Stimulated activated naive CD8-positive, alpha-beta T cell treated with anti-CD3 and anti-CD28 coated beads, Interleukin-15, Interleukin-2, amounts not matched to agents 100 U/mL and 50 U/mL, for 24 hours (primary cell): ENCODE results near the gene SLX4IP.

Source experiments
- ATAC-seq: fragments of 150-1000 bp; cut with Tn5 transposase; one replicate; pipeline ENCODE4 v1.10.0; 2021
- DNase-seq: peaks from one replicate; pipeline ENCODE4 v3.0.0; 2021

The SLX4IP gene

DNA sequence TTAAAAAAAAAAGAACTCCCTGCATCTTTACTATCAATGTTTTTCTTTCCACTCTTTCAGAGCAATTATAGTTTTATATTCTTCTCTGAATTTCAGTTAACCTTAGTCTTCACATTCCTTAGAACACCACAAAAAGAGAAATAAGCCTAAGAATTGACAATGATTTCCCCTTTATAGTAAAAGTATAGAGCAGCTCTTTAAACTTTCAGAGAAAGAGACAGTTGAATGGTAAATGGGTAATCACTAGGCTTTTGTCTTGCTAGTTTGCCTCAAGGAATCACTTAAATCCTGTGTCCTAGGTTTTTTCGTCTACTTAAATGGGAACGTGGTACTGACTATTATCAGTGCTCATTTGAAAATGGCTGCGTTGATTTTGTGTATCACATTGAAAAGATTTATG is 31.8 kb downstream of the SLX4IP start:
- ATAC-seq (no peak), DNase-seq (no peak)

DNA sequence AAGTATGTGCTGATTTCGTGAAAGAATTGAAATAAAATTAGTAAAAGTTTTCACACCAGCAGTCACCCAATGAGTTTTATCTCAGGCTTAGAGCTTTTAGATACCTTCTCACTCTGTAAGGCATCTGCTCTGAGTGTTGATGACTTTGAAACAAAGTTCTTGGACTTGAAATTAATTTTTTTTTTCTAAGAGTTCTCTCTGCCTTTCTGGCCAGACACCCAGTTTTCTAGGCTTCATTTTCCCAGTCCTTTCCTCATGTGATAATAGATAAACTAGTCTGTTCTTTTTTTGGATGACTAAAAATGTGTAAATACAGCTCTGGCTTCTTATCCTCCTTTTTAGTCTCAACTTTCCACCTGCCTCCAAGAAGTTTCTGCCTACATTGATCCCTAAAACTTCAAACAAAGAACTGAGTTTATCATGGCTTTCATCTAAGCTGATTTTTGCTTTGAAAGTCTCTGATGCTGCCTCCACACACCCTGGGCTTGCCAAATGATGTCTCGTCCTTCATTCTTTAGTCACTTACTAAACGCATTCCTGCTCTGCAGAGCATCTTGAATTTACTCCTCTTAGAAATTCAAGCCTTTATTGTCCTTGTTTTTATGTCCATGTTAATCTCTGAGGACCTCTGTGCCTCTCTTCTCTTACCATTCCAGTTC is 32.7 kb downstream of the SLX4IP start:
- DNase-seq: no peak
- ATAC-seq: no peak

DNA sequence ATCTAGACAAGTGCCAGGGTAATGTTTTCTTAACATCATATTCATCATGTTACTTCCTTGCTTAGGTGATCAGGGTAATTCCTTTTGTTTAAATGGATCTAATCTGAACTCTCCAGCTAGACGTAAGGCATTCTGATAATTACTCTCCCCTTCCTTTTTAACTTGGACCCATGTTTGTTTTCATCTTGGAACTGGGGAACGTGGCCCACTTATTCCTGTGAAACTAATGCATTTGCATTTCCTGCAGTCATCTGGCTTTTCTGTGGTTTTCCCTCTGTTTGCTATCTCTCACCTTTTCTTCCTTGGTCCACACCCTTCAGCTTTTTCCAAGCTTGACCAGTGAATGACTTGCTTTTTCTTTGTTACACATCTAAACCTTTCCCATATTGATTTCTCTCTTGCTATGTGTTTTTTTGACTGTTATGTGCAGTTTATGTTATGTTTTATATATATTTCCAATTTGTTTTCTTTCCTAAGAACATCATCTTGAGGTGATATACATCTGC is 33.3 kb downstream of the SLX4IP start:
- ATAC-seq (no peak), DNase-seq (no peak)

DNA sequence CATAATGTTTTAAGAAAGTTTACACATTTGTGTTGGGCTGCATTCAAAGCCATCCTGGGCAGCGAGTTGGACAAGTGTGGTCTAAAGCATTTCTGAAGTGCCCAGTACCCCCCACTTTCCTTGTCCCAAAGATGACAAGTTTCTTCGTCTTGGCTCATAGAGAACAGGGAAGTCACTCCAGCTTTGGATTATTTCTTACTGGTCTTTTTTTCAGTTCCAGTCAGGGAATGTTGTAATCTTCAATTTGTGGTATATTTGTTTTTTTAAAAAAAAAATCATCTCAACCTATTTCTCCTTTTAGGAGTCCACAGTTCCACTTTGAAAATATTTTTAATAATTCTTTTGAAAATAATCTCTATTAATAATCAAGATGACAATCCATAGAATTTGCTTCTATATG is 34.0 kb downstream of the SLX4IP start:
- no peak for DNase-seq
- no peak for ATAC-seq

DNA sequence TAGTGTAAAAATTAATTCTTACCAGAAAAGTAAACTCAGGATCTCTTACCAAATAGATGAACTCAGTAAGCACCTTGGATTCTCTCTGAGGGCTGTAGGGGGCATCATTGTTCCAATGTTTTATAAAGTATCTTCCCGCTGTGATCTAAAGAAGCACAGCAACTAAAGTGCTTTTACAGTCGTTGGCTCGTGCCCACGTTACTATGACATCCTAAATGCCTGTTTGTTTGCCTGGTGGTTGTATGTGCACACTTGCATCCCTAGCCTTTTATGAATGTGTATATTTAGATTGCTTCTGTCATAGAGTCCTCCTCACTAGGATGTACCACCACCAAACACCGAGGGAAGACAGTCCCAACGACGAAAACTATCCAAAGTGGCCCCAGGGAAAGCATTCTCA is 34.5 kb downstream of the SLX4IP start:
- DNase-seq: no peak
- ATAC-seq: no peak

DNA sequence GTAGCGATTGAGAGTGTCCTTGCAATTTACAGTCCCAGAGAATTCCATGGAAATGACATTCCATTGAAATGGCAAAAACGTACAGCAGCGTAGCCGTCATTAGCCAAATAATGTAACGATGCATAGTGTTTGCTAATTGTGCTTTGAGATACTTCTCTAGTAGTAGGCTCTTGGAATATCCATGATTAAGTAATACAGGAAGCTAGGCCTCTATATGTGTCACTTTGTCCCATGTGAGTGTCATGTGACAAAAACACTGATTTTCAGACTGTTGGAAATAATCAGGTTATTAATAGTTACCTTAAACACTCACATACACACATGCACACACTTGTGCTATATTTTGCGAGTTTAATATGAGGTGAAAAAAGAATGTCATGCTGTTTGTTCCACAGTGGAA is 35.2 kb downstream of the SLX4IP start:
- no peak for ATAC-seq
- no peak for DNase-seq

DNA sequence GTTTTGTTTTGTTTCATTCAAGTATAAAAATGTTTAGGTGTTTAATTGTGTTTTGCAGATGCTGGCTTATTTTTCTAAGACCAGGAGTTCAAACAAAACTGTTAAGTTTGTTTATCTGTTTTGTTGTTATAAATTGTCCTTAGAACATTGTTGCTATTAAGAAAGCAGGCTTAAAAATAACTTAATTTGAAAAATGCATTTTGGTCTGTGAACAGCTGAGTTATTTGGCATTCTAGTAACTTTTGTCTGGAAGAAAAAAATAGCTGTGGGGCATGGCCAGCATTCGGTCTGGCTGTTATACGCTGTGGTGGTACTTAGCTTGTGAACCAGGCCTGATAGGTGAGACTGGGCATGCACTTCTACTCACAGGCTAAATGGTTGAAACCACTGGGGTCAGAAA is 37.8 kb downstream of the SLX4IP start:
- DNase-seq: no peak

DNA sequence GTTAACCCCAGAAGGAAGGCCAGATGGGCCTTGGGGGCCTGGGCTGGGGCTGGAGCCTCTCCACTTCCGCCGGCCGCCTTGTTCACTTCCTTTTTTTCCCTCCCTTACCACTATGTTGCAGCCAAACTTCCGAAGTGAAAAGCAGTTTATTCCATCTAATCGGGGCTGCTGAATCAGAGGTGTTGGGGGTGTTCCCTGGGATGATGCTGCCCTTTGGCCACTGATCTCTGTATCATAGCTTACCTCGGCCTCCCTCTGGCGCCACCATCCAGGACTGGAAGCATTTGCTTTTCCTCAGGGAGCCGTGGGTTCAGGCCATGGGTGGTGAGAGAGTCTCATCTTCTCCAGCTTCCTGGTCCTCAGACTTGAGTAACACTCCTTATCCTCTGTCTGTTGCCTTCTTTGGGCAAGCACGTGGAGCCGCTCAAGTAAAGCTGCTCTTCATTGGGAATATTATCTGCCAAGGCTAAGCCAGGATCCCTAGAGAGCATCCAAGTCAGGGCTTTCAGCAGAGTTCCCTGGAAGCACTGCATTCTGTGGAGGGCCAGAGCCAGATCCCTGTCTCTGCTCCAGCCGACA is 39.6 kb downstream of the SLX4IP start:
- no peak for ATAC-seq
- DNase-seq: no peak

More for the DNA sequence above, 37.8 kb downstream of the SLX4IP start:
- no peak for ATAC-seq

DNA sequence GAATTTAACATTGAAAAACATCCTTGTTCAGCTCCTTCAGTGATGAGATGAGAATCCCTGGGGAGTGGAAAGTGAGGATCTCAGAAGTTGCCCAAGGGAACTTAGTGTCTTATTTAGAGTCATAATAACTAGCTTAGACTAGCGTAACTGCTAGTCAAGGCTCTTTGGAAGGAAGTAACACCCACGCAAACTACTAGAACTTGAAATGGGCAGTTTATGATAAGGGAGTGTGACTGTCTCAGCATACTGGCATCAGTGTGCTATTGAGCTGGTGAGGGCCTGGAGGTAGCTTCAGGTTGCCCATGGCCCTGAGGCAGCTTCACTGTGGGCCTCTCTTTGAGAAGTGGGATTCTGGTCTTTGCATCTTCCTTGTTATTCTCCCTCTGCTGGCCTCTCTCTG is 40.1 kb downstream of the SLX4IP start:
- DNase-seq (no peak), ATAC-seq (no peak)

DNA sequence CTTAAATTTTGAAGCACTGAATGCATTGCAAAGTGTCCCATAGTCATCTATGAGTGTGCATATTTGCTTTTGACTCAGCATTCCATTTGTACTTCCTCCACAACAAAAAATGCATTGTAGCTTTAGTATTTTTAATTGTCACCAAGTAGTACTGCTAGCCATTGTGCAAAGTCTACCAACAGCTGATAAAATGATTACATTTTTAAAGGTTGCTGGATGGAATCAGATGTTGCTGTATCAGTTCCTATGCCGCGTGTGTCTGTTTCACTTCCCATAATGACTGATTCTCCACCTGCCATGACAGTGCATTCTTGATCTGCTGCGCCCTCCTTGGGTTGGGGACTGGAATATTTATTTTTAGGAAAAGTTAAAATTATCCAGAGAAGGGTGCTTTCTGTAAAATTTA is 41.2 kb downstream of the SLX4IP start:
- DNase-seq: no peak
- no peak for ATAC-seq

DNA sequence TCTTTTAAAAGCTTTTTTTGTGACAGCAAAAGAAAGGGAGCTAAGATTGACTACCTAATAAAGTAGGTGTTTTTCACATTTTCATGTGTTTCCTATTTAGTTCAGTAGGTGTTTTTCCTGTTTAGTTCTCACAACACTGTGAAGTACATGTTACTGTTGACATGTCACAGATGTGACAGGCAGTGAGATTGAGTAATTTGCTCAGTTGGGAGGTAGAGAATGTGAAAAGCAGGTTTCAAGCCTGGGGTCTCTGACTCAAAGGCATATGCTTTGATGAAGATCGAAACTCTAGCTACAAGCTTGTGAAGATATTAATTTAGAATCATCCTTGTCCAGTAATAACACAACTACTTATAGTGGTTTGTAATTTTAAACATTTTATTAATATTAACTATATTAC is 43.1 kb downstream of the SLX4IP start:
- ATAC-seq (no peak), DNase-seq (no peak)

DNA sequence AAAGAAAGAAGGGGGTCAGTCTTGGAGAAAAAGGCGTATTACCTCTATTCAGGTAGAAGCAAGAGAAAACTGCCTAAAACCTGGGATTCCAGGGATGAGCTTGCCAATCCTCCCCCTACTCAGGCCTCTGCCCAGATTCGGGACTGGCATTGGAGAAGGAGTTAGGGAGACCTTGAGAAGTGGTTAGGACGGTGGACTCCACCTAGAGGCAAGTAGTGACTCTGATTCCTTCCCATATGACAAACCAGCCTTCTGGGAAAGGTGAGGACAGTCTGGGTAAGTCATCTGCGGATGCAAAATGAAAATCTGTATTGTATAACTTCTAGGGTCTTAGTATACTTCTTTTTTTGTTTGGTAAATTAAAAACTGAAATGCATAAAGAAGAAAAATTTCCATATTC is 43.8 kb downstream of the SLX4IP start:
- no peak for ATAC-seq
- DNase-seq: no peak

DNA sequence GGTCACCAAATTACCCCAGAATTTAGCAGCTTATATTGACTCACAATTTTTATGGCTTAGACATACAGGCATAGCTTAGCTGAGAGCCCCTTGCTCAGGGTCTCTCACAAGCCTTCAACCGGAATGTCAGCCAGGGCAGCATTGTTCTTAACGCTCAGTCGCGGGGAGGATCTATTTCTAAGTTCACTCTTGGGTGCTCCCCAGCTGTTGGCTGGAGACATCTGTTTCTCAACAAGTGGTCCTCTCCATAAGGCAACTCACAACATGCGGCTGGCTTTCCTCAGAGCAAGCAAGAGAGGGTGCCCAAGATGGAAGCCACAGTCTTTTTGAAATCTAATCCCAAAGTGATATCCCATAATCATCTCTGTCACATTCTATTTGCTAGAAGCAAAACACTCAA is 46.6 kb downstream of the SLX4IP start:
- no peak for DNase-seq

DNA sequence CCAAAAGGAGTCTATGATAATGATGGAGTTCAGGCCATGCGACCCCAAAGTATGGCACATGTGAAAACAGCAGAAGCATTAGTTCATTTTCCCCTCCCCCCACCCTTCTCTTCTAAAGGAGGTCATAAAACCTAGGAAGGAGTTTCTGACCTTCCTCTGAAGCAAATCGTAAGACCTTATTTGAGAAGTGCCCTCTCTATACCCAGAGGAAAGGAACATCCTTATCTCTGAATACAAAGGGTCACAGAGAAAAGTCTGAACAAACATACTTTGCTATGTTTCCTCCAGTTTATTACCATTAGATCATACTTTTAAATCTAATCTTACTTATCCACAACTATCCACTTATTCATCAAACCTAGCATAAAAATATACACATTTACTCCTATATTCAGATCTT is 48.6 kb downstream of the SLX4IP start:
- no peak for DNase-seq
- no peak for ATAC-seq

More for the DNA sequence above, 46.6 kb downstream of the SLX4IP start:
- no peak for ATAC-seq

DNA sequence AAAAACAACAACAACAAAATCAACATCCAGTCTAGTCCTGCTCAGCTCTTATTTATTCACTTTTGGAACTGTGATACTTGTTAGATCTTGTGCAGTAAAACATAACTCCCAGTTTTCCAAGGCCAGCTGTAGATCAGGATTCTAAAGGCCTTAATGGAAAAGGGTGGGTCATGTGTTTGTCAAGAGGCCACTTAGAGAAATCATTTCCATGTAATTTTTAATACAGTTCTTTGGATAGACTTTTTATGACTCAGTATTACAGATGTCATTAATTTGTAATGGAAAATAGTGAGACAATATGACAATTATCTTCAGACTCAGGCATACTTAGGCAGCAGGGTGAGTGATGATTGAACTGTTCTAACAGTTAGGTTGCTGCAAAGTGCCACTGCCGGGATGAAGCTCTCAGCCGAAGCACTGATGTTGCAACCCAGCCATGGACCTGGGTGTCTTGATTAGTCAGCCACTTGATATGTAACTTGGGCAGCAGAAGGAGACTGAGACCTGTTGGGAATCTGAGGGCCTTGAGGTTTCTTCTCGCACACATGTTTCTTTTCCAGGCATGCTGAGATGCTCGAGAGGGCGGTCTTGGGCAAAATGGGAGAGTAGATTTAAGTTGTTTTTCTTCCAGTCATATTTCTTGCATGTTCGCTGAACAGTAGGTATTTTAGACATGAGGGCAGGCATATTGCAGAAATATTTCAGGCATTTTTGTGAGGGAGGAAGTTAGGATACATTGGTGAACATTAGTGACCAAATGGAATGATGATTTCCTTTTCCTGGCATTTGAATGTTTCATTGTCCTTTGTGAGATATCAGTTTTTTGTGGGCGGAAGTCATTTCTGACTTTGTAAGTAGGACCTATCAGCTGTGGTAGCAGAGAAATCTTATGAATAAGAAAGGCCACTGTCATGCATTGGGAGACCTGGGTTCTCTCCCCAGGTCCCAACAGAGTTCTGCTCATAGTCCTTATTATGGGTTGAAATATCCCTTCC is 52.3 kb downstream of the SLX4IP start:
- no peak for DNase-seq
- no peak for ATAC-seq

DNA sequence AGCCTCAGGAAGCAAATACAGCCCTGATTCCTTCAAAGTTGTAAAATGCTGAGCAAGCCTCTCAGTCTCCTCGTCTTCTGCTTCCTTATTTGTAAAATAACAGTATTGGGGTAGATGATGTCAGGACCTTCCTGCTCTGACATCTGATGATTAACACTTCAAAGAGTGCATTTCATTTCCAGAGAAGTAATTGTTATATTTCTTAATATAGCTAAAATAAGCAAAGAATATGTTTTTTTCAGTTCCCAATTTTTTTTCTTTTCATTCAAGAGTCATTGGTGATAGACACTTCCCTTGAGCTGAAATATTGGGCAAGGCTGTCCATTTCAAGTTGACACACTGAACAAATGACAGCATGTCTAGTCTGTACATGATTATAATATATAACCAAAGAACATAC is 53.4 kb downstream of the SLX4IP start:
- ATAC-seq: peak; percentile 32
- DNase-seq: no peak

DNA sequence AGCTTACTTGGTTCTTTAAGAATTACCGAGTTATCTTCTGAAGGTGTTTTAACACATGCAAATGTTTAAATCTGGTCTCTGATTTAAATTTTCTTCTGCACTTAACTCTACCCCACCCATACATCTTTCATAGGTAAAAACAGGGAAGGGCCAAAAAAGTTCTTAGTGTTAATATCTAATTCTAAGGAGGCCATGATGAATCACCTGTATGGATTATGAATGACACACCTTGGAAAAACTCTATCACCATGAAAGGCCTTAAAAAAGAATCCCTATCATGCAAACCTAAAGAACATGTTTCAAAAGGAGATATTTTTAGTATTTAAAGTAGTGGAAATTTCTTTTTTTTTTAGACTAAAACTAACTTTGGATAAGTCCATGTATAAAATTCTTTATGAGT is 54.7 kb downstream of the SLX4IP start:
- ATAC-seq (no peak), DNase-seq (no peak)

DNA sequence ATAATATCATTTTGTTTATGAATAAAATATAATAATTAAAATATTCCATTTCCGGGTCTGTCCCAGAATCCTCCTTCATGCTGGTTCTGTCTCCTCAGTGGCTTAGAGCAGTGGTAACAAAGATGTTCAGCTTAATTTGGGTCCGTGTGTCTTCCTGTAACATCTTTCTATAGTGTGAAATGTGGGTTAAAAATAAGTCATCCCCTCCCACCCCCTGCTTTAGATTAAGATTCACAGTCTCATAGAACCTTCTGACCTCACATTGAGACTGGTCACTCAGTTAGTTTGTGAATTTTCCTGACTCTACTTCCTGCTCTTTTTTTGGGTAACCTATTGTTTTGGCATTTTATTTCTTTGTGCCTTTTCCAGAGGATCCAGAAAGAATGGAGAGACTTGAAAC is 55.2 kb downstream of the SLX4IP start:
- no peak for ATAC-seq
- DNase-seq: no peak

DNA sequence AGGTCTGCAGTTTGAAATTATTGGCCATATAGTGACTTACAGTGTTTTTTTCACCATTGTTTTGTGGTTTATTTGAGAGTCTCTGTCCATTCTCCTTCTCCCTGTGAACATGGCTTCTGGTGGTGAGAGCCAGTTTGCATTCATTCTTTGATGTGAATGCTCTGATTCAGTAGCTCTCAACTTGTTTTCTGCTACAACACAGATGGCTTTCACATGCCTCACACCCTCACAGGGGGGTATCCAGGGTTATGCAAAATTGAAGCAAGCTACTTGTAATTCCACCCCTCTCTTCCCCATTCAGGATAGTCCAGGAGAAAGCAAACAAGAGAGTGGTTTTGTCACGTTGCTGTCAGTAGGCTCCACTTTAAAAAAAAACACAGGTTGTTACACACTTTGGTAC is 55.6 kb downstream of the SLX4IP start:
- DNase-seq (no peak), ATAC-seq (no peak)

DNA sequence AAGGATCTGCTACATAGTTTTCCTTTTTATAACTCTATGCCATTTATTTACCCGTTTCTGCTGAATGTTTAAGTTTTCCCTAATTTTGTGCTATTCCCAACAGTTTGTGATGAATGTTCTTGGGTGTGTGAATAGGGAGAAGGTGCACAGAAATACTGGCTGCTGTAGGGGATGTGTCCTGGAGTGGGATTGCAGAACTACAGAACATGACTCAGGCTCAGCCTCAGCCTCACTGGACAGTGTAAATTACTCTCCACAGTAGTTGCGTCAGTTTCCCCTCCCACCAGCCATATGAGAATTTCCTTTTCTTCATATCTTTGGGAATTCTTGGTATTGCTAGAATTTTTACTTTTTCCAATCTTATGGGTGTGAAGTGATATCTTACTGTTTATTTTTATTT is 57.0 kb downstream of the SLX4IP start:
- DNase-seq (no peak), ATAC-seq (no peak)

DNA sequence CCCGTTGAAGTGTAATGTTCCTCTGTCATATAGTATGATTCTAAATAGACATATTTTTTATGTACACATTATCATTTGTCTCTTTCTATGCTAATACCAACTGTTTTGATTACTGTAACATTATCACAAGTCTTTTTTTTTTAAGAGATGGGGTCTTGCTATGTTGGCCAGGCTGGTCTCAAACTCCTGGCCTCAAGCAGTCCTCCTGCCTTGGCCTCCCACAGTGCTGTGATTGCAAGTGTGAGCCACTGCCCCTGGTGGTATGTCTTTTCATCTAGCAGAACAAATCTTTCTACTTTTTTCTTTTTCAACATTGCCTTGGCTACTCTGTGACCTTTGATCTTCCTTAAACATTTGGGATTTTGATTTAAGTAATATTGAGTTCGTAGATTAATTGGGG is 57.7 kb downstream of the SLX4IP start:
- DNase-seq (no peak), ATAC-seq (no peak)

DNA sequence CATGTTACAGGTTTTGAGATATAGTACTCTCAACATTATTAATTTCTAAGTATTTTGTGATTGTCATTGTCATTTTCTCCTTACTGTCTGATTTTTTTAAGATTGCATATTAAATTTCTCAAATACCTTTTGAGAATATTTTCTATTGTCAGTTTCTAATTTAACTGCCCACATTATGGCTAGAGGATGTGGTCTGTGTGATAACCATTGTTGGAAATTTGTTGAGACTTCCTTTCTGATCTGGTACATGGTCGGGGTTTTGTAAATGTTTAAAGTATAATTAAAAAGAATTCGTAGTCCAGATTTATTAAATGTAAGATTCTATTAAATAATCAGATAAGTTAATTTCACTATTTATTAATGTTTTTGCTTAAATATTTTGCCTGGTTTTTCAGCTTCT is 60.1 kb downstream of the SLX4IP start:
- no peak for DNase-seq
- no peak for ATAC-seq

DNA sequence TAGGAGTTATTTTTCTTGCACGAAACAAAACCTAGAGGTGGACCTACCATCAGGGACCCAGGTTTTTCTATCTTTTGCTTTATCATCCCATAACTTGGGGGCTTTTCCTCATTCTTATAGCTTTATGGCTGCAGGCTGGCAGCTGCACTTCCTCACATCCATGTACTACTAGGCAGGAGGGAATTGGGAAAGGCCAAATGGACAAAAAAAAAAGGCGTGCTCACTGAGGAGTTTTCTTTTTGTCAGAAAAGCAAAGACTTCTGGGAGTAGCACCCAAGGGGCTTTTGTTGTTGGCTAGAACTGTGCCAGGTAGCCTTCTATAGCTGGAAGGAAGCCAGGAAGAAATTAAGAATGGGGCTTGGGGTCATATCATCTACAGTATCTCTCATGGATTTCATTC is 61.4 kb downstream of the SLX4IP start:
- DNase-seq (no peak), ATAC-seq (no peak)
